ENCODE measurements around the gene ISM1.
A peak's percentile ranks its signal among the peaks of the same experiment; 100 is the strongest.

The ISM1 gene

GRCh38 chr20:13220904-13221297 is at the start of gene ISM1:
ISM1 (plus strand) TSS chr20:13221274; CDS start chr20:13221777, 503 bp downstream.
- ATAC-seq (peak; percentile 53), DNase-seq (peak; percentile 37)
- Mint-ChIP-seq H3K36me3 (ENCODE audit: low read depth) (no peaks in the 10 kb centered on the region), H3K27ac (peak within 1 kb of the TSS; percentile 79), H3K4me3 (peak within 1 kb of the TSS; percentile 84), H3K4me1 (peaks cover 25% of the 10 kb centered on the region), H3K27me3 (peaks cover 51% of the 10 kb centered on the region), H3K9me3 (peaks cover under 1% of the 10 kb centered on the region)

GRCh38 chr20:13173201-13173600 is 47.9 kb upstream of the ISM1 start:
- Mint-ChIP-seq H3K9me3 (peaks cover 7% of the 10 kb centered on the region), H3K27ac (no peak overlapping the region), H3K4me3 (no peak overlapping the region), H3K36me3 (ENCODE audit: low read depth) (no peaks in the 10 kb centered on the region), H3K27me3 (peaks cover 9% of the 10 kb centered on the region), H3K4me1 (no peaks in the 10 kb centered on the region)
- no peak for ATAC-seq
- no peak for DNase-seq

- peaks cover 12% of the 10 kb centered on the region for H3K9me3 Mint-ChIP-seq
- no peaks in the 10 kb centered on the region for H3K36me3 Mint-ChIP-seq (ENCODE audit: low read depth)
- ATAC-seq = no peak
- peaks cover 11% of the 10 kb centered on the region for H3K27me3 Mint-ChIP-seq
- H3K4me1 Mint-ChIP-seq = no peaks in the 10 kb centered on the region
- no peak for DNase-seq
- H3K4me3 Mint-ChIP-seq = no peak overlapping the region
- no peak overlapping the region for H3K27ac Mint-ChIP-seq
Measured at GRCh38 chr20:13174402-13174801, 46.7 kb upstream of the ISM1 start.

- H3K4me1 Mint-ChIP-seq = peaks cover 24% of the 10 kb centered on the region
- H3K27ac Mint-ChIP-seq = peak overlapping the region; percentile 80
- no peak for DNase-seq
- peak; percentile 86 for ATAC-seq
- H3K36me3 Mint-ChIP-seq (ENCODE audit: low read depth) = no peaks in the 10 kb centered on the region
- peaks cover 22% of the 10 kb centered on the region for H3K9me3 Mint-ChIP-seq
- peaks cover 10% of the 10 kb centered on the region for H3K27me3 Mint-ChIP-seq
- H3K4me3 Mint-ChIP-seq = peak overlapping the region; percentile 3
Measured at GRCh38 chr20:13180986-13181889, 39.8 kb upstream of the ISM1 start.

DNA sequence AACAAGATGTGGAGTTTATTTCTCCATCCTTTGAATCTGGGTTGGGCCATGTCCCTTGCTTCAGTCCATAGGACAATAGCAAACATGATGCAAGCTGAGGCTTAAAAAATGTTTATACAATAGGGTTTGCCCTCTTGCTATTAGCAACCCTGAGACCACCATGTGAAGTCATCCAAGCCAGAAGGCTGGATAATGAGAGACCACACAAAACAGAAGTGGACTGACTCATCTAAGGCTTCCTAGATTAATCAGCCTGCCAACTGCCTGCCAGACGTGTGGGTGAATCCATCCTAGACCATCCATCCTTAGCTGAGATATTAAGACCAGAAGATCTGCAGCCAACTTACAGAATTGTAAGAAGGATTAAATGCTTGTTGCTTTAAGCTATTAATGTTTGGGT is 38.1 kb upstream of the ISM1 start:
- ATAC-seq (peak; percentile 70), DNase-seq (peak; percentile 16)
- peaks cover 3% of the 10 kb centered on the region for H3K27me3 Mint-ChIP-seq
- H3K36me3 Mint-ChIP-seq (ENCODE audit: low read depth) = no peaks in the 10 kb centered on the region
- no peak overlapping the region for H3K27ac Mint-ChIP-seq
- H3K4me3 Mint-ChIP-seq = no peak overlapping the region
- peaks cover 26% of the 10 kb centered on the region for H3K9me3 Mint-ChIP-seq
- peaks cover 24% of the 10 kb centered on the region for H3K4me1 Mint-ChIP-seq

GRCh38 chr20:13186043-13186774 is 34.9 kb upstream of the ISM1 start:
- Mint-ChIP-seq H3K4me3 (no peak overlapping the region), H3K9me3 (peaks cover 20% of the 10 kb centered on the region), H3K27me3 (peaks cover 3% of the 10 kb centered on the region), H3K4me1 (peaks cover 20% of the 10 kb centered on the region), H3K27ac (no peak overlapping the region), H3K36me3 (ENCODE audit: low read depth) (no peaks in the 10 kb centered on the region)
- ATAC-seq (no peak), DNase-seq (no peak)

- Mint-ChIP-seq H3K4me3 (no peak overlapping the region), H3K27me3 (peaks cover 3% of the 10 kb centered on the region), H3K4me1 (peaks cover 3% of the 10 kb centered on the region), H3K27ac (no peak overlapping the region), H3K36me3 (ENCODE audit: low read depth) (no peaks in the 10 kb centered on the region), H3K9me3 (peaks cover 20% of the 10 kb centered on the region)
- DNase-seq (no peak), ATAC-seq (no peak)
Measured at GRCh38 chr20:13187899-13188298, 33.2 kb upstream of the ISM1 start.

DNA sequence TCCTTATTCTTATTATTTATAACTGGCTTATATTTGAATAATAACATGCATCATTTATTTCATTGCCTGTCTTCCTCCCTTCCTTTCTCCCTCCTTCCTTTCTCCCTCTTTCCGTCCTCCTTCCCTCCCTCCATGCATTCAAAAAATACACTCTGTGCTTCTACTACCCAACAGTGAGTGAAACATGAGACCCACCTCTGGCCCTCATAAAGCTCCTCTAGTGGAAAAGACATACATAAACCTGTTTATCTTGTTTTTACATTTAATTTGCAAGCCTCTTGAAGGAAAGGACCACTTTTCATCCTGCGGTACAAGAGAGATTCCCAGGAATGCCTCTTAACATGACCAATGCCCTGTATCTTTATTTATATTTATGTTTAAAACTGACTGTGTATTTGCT is 21.8 kb upstream of the ISM1 start:
- ATAC-seq (no peak), DNase-seq (no peak)
- Mint-ChIP-seq H3K4me1 (peaks cover 3% of the 10 kb centered on the region), H3K4me3 (no peak overlapping the region), H3K9me3 (no peaks in the 10 kb centered on the region), H3K27me3 (peaks cover 2% of the 10 kb centered on the region), H3K27ac (no peak overlapping the region), H3K36me3 (ENCODE audit: low read depth) (no peaks in the 10 kb centered on the region)

DNA sequence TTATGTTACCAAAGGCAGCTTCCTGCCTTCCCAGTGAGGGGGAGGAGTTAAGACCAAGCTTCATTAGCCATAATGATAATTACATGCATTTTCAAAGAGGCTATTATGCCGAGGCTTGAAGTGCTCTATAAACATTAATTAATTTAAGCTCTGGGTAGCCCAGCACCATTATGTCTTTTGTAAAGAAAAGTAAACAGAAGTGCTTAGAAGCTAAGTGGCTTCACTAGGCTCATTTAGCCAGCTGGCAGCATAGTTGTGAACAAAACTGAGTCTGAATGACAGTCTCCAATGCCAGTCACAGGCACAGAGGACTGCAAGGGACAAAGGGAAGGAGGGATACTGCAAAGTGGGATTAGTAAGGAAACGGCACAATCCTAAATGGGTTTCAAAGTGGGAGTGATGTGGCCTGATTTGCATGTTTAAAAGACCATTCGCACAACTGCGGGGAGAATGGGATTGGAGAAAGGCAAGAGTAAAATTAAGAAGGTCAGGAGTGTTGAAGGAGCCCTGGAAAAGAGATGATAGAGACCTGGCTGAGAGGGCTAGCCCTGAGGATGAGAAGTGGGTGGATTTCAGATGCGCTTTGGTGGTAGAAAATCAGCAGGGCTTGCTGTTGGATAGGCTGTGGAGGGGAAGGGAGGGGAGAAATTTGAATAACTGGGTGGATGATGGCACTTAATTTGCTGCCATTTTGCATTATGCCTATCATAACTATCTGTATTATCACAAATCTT is 20.1 kb upstream of the ISM1 start:
- ATAC-seq (no peak), DNase-seq (no peak)
- Mint-ChIP-seq H3K9me3 (no peaks in the 10 kb centered on the region), H3K36me3 (ENCODE audit: low read depth) (no peaks in the 10 kb centered on the region), H3K4me3 (no peak overlapping the region), H3K27ac (no peak overlapping the region), H3K27me3 (peaks cover 2% of the 10 kb centered on the region), H3K4me1 (peaks cover 3% of the 10 kb centered on the region)

GRCh38 chr20:13202565-13202964 is 18.5 kb upstream of the ISM1 start:
- Mint-ChIP-seq H3K36me3 (ENCODE audit: low read depth) (no peaks in the 10 kb centered on the region), H3K27ac (no peak overlapping the region), H3K27me3 (peaks cover 2% of the 10 kb centered on the region), H3K4me1 (peaks cover 3% of the 10 kb centered on the region), H3K9me3 (no peaks in the 10 kb centered on the region), H3K4me3 (no peak overlapping the region)
- DNase-seq = no peak
- no peak for ATAC-seq

DNA sequence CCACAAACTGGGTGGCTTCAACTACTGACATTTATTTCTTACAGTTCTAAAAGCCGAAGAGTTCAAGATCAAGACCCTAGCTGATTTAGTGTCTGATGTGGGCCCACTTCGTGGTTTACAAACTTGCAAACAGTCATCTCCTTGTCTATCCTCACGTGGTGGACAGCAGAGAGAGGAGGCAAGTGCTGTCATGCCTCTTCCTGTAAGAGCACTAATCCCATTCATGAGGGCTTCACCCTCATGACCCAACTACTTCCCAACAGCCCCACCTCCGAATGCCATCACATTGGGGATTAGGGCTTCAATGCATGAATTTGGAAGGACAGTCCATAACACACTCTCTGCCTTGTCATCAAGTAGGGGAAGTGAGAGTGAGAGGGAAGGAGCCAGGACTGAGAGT is 15.6 kb upstream of the ISM1 start:
- Mint-ChIP-seq H3K36me3 (ENCODE audit: low read depth) (no peaks in the 10 kb centered on the region), H3K9me3 (no peaks in the 10 kb centered on the region), H3K27ac (no peak overlapping the region), H3K4me1 (peaks cover 3% of the 10 kb centered on the region), H3K4me3 (no peak overlapping the region), H3K27me3 (no peaks in the 10 kb centered on the region)
- DNase-seq (no peak), ATAC-seq (no peak)

DNA sequence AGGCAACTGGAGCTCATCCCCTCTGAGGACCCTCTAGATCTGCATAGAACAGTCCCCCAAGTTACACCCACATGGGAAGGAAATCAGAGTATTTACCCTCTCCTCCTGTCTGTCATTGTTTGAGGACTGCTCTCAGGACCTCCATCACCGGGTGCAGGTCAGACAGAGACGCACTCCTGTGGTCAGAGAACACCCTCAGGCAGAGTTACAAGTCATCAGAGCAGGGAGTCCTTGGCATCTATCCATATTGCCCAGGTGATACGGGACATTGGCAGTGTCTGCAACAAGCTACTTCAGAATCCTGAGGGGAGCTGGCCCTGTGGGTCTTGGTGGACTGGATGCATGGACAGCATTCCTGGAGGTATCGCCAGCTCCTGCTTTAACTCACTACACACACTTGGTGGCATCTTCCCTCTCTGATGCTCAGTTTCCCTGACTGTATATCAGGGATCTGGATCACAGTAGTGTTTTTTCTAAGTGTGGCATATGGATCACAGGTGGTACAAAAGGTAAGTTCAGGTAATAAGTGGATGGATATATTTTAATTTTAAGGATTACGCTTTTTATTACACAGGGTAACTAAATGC is 15.1 kb upstream of the ISM1 start:
- no peaks in the 10 kb centered on the region for H3K27me3 Mint-ChIP-seq
- no peak for DNase-seq
- no peaks in the 10 kb centered on the region for H3K9me3 Mint-ChIP-seq
- H3K36me3 Mint-ChIP-seq (ENCODE audit: low read depth) = no peaks in the 10 kb centered on the region
- ATAC-seq = no peak
- H3K27ac Mint-ChIP-seq = no peak overlapping the region
- no peak overlapping the region for H3K4me3 Mint-ChIP-seq
- H3K4me1 Mint-ChIP-seq = peaks cover 3% of the 10 kb centered on the region

DNA sequence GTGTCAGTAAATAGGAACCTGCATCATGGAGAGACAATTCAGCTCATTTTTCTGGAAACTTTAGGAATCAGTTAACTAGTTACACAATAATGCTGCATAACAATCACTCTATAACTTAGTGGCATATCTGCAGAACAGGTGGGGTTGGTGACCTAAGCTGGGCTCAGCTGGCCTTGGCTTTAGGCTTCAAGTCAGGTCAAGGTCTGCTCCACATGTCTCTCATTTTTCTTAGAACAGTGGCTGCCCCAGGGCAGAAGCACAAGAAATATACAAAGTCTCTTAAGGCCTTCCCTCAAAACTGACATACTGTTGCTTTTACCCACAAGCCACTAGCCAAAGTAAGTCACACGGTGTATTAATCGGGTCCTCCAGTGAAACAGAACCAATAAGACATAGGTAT is 14.1 kb upstream of the ISM1 start:
- H3K36me3 Mint-ChIP-seq (ENCODE audit: low read depth) = no peaks in the 10 kb centered on the region
- peaks cover 3% of the 10 kb centered on the region for H3K4me1 Mint-ChIP-seq
- H3K27me3 Mint-ChIP-seq = no peaks in the 10 kb centered on the region
- no peak overlapping the region for H3K27ac Mint-ChIP-seq
- no peaks in the 10 kb centered on the region for H3K9me3 Mint-ChIP-seq
- DNase-seq (no peak), ATAC-seq (no peak)
- no peak overlapping the region for H3K4me3 Mint-ChIP-seq

GRCh38 chr20:13211956-13212618 is 9.0 kb upstream of the ISM1 start:
- H3K27ac Mint-ChIP-seq = no peak overlapping the region
- peaks cover 14% of the 10 kb centered on the region for H3K4me1 Mint-ChIP-seq
- no peak for DNase-seq
- ATAC-seq = no peak
- no peaks in the 10 kb centered on the region for H3K36me3 Mint-ChIP-seq (ENCODE audit: low read depth)
- H3K27me3 Mint-ChIP-seq = peaks cover 28% of the 10 kb centered on the region
- H3K4me3 Mint-ChIP-seq = no peak overlapping the region
- H3K9me3 Mint-ChIP-seq = no peaks in the 10 kb centered on the region

All from activated naive CD8-positive, alpha-beta T cell treated with anti-CD3 and anti-CD28 coated beads, Interleukin-2, amount 50 U/mL, for 24 hours (primary cell).